ENCODE measurements around the gene ABHD2. TPM values are rescaled to one million over a fixed set of nuclear protein-coding genes. Genes with fewer than 3 reads are reported as not detected.

The ABHD2 gene
- total and polyA plus RNA-seq, 9 donors, result 17.0 to 107 (median 89.5) TPM

DNA sequence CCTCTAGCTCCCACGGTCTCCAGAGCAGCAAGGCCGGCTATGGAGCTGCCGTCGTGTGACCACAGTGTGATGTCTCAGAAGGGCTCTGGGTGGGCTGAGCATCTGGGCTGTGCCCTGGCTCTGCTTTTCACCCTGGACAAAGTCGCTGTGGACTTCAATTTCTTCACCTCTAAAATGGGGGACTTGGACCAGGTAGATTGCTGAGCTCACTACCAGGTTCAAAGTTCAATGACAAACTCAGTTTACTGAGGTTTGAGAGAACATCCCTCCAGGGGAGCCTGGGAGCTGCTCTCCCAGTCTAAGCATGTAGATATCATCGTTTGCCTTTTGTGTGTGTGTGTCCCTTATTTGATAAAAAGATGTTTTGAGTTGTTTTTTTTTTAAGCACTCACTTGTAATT is 108.0 kb downstream of the ABHD2 start:
- no peak for DNase-seq
- Histone ChIP-seq H3K9me3 (no peaks in the 10 kb centered on the region), H3K4me1 (ENCODE audit: insufficient read depth) (no peaks in the 10 kb centered on the region), H3K4me3 (no peak overlapping the region), H3K27me3 (no peaks in the 10 kb centered on the region), H3K36me3 (no peaks in the 10 kb centered on the region), H3K27ac (no peak overlapping the region)
- intact Hi-C loops (cut with DNase I), result no loop called here
- WGBS, 3 donors, result 63 to 68% (median 66%) methylated on average over 6 of the region's 6 CpGs
- no peak for TF ChIP-seq EP300 (IDR thresholded peaks at IDR 0.05)
- TF ChIP-seq POLR2A (IDR thresholded peaks at IDR 0.05), result no peak
- TF ChIP-seq CTCF (IDR thresholded peaks at IDR 0.05), result no peak

- H3K9me3 ChIP-seq, result no peaks in the 10 kb centered on the region
- TF ChIP-seq EP300 (IDR thresholded peaks at IDR 0.05) (no peak), POLR2A (IDR thresholded peaks at IDR 0.05) (no peak), CTCF (IDR thresholded peaks at IDR 0.05) (no peak)
- H3K4me1 ChIP-seq (ENCODE audit: insufficient read depth), result no peaks in the 10 kb centered on the region
- no peak for DNase-seq
- H3K27ac ChIP-seq, result no peak overlapping the region
- H3K27me3 ChIP-seq, result no peaks in the 10 kb centered on the region
- intact Hi-C loops (cut with DNase I), result no loop called here
- no peak overlapping the region for H3K4me3 ChIP-seq
- no peaks in the 10 kb centered on the region for H3K36me3 ChIP-seq
- WGBS, 3 donors, result 54 to 61% (median 56%) methylated on average over 7 of the region's 7 CpGs
These were observed 108.7 kb downstream of the ABHD2 start for GRCh38 chr15:89196994-89197393.

DNA sequence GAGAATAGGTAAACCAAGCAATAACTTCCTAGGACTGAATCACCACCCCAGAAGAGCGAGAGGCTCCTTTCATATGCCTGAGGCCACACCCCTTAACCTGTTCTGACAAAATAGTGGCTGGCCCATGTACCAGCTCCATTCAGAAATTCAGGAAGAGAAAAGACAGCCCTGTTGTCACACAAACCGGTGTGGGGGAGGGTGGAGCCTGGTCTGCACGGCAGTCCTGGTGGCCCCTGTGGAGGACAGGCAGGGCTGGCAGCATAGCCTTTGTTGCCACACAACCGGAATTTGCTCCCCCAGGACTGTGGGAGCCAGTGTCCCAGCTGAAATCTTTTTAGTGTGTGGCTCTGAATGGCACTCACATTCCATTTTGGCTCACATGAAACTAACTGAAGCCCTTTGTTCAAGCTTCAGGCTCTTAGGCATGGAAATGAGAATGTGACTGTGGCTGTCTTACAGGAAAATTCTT is 109.3 kb downstream of the ABHD2 start:
- Histone ChIP-seq H3K4me3 (no peak overlapping the region), H3K9me3 (no peaks in the 10 kb centered on the region), H3K27me3 (no peaks in the 10 kb centered on the region), H3K36me3 (no peaks in the 10 kb centered on the region), H3K4me1 (ENCODE audit: insufficient read depth) (no peaks in the 10 kb centered on the region), H3K27ac (no peak overlapping the region)
- DNase-seq, result no peak
- WGBS, 3 donors, result 51 to 65% (median 64%) methylated on average over 4 of the region's 4 CpGs
- TF ChIP-seq EP300 (IDR thresholded peaks at IDR 0.05), result no peak
- intact Hi-C loops (cut with DNase I), result no loop called here

DNA sequence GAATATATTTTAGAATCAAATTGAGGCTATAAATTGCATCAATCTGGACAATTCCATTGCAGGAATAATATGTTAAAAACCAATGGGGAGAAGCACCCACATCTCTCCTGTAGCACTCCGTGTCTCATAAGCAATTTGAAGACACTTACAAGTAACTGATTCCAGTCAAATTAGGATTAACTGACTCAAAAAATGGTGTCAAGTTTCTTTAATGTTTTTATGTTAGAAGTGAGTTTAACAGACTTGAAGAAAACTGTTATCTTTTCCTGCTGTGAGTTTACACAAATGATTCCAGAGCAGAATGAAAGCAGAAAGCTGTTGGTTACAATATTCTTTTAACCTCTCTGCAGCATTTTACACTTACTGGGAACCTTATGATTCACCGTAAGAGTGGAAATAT is 109.9 kb downstream of the ABHD2 start:
- Histone ChIP-seq H3K4me1 (ENCODE audit: insufficient read depth) (no peaks in the 10 kb centered on the region), H3K9me3 (no peaks in the 10 kb centered on the region), H3K27ac (no peak overlapping the region), H3K36me3 (no peaks in the 10 kb centered on the region), H3K4me3 (no peak overlapping the region), H3K27me3 (no peaks in the 10 kb centered on the region)
- intact Hi-C loops (cut with DNase I), result no loop called here
- WGBS, 3 donors, result 15 to 53% (median 37%) methylated on average over 2 of the region's 2 CpGs
- TF ChIP-seq EP300 (IDR thresholded peaks at IDR 0.05) (no peak), CTCF (IDR thresholded peaks at IDR 0.05) (no peak), POLR2A (IDR thresholded peaks at IDR 0.05) (no peak)
- no peak for DNase-seq

GRCh38 chr15:89198934-89199333 is 110.7 kb downstream of the ABHD2 start:
- Histone ChIP-seq H3K4me1 (ENCODE audit: insufficient read depth) (no peaks in the 10 kb centered on the region), H3K27ac (no peak overlapping the region), H3K36me3 (no peaks in the 10 kb centered on the region), H3K27me3 (no peaks in the 10 kb centered on the region), H3K9me3 (no peaks in the 10 kb centered on the region), H3K4me3 (no peak overlapping the region)
- intact Hi-C loops (cut with DNase I), result no loop called here
- no peak for TF ChIP-seq EP300 (IDR thresholded peaks at IDR 0.05)
- WGBS, 3 donors, result 60 to 80% (median 62%) methylated on average over 3 of the region's 3 CpGs
- DNase-seq, result no peak

Measured in ovary (tissue), 9 donors.